Mesothelial cell of epicardium (in vitro differentiated cells): ENCODE measurements around the gene MXD1. TPM values are rescaled to one million over a fixed set of nuclear protein-coding genes. Genes with fewer than 3 reads are reported as not detected.

ENCODE experiments used
- DNase-seq, 2 experiments: peaks; one replicate each; pipeline ENCODE4 v3.0.0; 2021; ENCODE audit warnings: low spot score in 2 of 2; ENCODE audit not compliant: unreplicated experiment in 2 of 2
- H3K27ac Mint-ChIP-seq: 2 replicates; pipeline ENCODE4 v1.8.0; 2021; ENCODE audit warnings: mixed read lengths
- H3K27me3 Mint-ChIP-seq: 2 replicates; pipeline ENCODE4 v1.8.0; 2021; ENCODE audit warnings: low read depth, mixed read lengths
- H3K36me3 Mint-ChIP-seq: 2 replicates; pipeline ENCODE4 v1.8.0; 2021; ENCODE audit warnings: mixed read lengths
- H3K4me1 Mint-ChIP-seq: 2 replicates; pipeline ENCODE4 v1.8.0; 2021; ENCODE audit warnings: mixed read lengths
- H3K4me3 Mint-ChIP-seq: 2 replicates; pipeline ENCODE4 v1.8.0; 2021; ENCODE audit warnings: mild to moderate bottlenecking, moderate library complexity, mixed read lengths
- H3K9me3 Mint-ChIP-seq: 2 replicates; pipeline ENCODE4 v1.8.0; 2021; ENCODE audit warnings: mixed read lengths
- CTCF ChIP-seq: fragments of 200-600 bp; sonication (generic); IDR thresholded peaks from one replicate; pipeline ENCODE4 v1.5.0; 2021; ENCODE audit warnings: antibody characterized with exemption; ENCODE audit not compliant: unreplicated experiment
- total RNA-seq: library from RNA; stranded (reverse); gene quantifications from 3 replicates; pipeline ENCODE4 v1.2.1, GENCODE V29; 2021

MXD1 gene
- total RNA-seq, 1 donor from 2014 or later = 8.7 TPM

GRCh38 chr2:69934614-69934908, 19.7 kb downstream of the MXD1 start:
- H3K9me3 Mint-ChIP-seq = no peaks in the 10 kb centered on the region
- H3K27me3 Mint-ChIP-seq = no peaks in the 10 kb centered on the region
- no peak overlapping the region for H3K4me3 Mint-ChIP-seq
- peak overlapping the region; percentile 4 for H3K27ac Mint-ChIP-seq
- DNase-seq = no peak
- TF ChIP-seq CTCF = no peak
- peaks cover 32% of the 10 kb centered on the region for H3K36me3 Mint-ChIP-seq
- H3K4me1 Mint-ChIP-seq = peaks cover 12% of the 10 kb centered on the region

GRCh38 chr2:69935011-69935410, 20.1 kb downstream of the MXD1 start:
- Mint-ChIP-seq H3K9me3 (no peaks in the 10 kb centered on the region), H3K4me3 (no peak overlapping the region), H3K36me3 (peaks cover 34% of the 10 kb centered on the region), H3K4me1 (peaks cover 12% of the 10 kb centered on the region), H3K27ac (no peak overlapping the region), H3K27me3 (no peaks in the 10 kb centered on the region)
- TF ChIP-seq CTCF = no peak
- no peak for DNase-seq

- no peak overlapping the region for H3K27ac Mint-ChIP-seq
- H3K4me1 Mint-ChIP-seq = peaks cover 12% of the 10 kb centered on the region
- no peaks in the 10 kb centered on the region for H3K9me3 Mint-ChIP-seq
- H3K36me3 Mint-ChIP-seq = peaks cover 35% of the 10 kb centered on the region
- TF ChIP-seq CTCF = no peak
- no peak for DNase-seq
- H3K4me3 Mint-ChIP-seq = no peak overlapping the region
- H3K27me3 Mint-ChIP-seq = no peaks in the 10 kb centered on the region
Observed at GRCh38 chr2:69936906-69937305, 22.0 kb downstream of the MXD1 start.

- DNase-seq = no peak
- Mint-ChIP-seq H3K4me3 (no peak overlapping the region), H3K27ac (no peak overlapping the region), H3K36me3 (peaks cover 35% of the 10 kb centered on the region), H3K4me1 (peaks cover 12% of the 10 kb centered on the region), H3K27me3 (no peaks in the 10 kb centered on the region), H3K9me3 (no peaks in the 10 kb centered on the region)
- no peak for TF ChIP-seq CTCF
Observed at GRCh38 chr2:69937968-69938367, 23.1 kb downstream of the MXD1 start.

GRCh38 chr2:69939722-69940121, 24.8 kb downstream of the MXD1 start:
- no peak overlapping the region for H3K27ac Mint-ChIP-seq
- no peaks in the 10 kb centered on the region for H3K27me3 Mint-ChIP-seq
- H3K9me3 Mint-ChIP-seq = no peaks in the 10 kb centered on the region
- peaks cover 39% of the 10 kb centered on the region for H3K36me3 Mint-ChIP-seq
- no peaks in the 10 kb centered on the region for H3K4me1 Mint-ChIP-seq
- no peak for TF ChIP-seq CTCF
- DNase-seq = no peak
- H3K4me3 Mint-ChIP-seq = no peak overlapping the region

GRCh38 chr2:69940691-69941090, 25.8 kb downstream of the MXD1 start:
- H3K4me1 Mint-ChIP-seq = no peaks in the 10 kb centered on the region
- DNase-seq = no peak
- H3K4me3 Mint-ChIP-seq = no peak overlapping the region
- no peak overlapping the region for H3K27ac Mint-ChIP-seq
- H3K9me3 Mint-ChIP-seq = no peaks in the 10 kb centered on the region
- H3K36me3 Mint-ChIP-seq = peaks cover 33% of the 10 kb centered on the region
- H3K27me3 Mint-ChIP-seq = no peaks in the 10 kb centered on the region
- TF ChIP-seq CTCF = no peak
